Measurements from ENCODE around the gene ARFRP1. TPM values are rescaled to one million over a fixed set of nuclear protein-coding genes. Genes with fewer than 3 reads are reported as not detected.

Gene ARFRP1
- total RNA-seq, 2 experiments from 2014 or later, result 41.7 to 44.2 TPM

- Mint-ChIP-seq H3K27ac (no peak overlapping the region), H3K36me3 (ENCODE audit: low read depth) (no peaks in the 10 kb centered on the region), H3K4me3 (no peak overlapping the region), H3K9me3 (no peaks in the 10 kb centered on the region), H3K27me3 (no peaks in the 10 kb centered on the region), H3K4me1 (ENCODE audit: low read depth) (peaks cover 4% of the 10 kb centered on the region)
- no peak for TF ChIP-seq CTCF (IDR thresholded peaks at IDR 0.05)
- DNase-seq (no peak), ATAC-seq (no peak)
- ChIA-PET CTCF (interaction anchor here (1.0 to 1.7 kb wide), 4 partner anchors 12 to 37 kb away, joined by 3 to 4 read pairs (median 3); partner anchors contain the start of genes ARFRP1 and ZGPAT), POLR2A (no interaction called here)
- intact Hi-C loops (cut with micrococcal nuclease), result no loop called here
Observed at GRCh38 chr20:63744158-63744557, 36.4 kb upstream of the ARFRP1 start.

DNA sequence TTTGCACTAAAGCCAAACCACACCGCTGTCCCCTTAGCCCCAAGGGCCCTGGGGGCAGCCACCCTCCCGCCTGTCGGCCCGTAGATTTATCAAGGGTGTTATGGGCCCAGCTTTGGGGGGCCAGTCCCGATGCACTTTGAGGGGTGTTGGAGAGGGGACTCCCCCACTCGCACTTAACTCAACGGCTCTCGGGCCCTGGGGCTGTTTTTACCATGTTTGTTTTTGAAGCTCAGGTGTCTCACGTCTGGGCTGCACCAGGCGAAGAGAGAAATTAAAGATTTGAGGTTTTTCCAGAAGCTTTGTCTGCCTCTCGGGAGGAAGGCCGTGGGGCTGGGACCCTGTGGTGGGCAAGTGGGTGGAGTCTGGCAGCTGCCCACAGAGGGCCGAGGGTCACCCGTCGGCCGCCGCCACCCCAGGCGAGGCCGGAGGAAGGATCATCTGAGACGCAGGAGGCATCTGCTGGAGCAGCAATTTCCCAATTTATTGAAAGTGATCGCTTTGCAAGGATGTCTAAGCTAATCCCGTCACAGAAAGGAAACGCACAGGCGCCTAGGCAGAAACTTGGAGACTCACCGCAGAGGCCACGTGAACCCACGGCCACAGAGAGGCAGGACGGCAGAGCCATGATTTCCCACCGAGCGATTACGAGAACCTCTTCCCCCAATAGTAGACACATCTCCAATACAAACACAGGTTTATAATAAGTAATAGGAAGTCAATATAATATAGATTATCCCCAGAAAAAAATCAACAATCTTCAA, 35.6 kb upstream of the ARFRP1 start:
- ATAC-seq, result no peak
- ChIA-PET POLR2A (no interaction called here), CTCF (interaction anchor here (1.0 to 1.2 kb wide), 3 partner anchors 12 to 32 kb away, joined by 3 read pairs; no protein-coding TSS in a partner anchor)
- intact Hi-C loops (cut with micrococcal nuclease), result no loop called here
- no peaks in the 10 kb centered on the region for H3K36me3 Mint-ChIP-seq (ENCODE audit: low read depth)
- H3K4me3 Mint-ChIP-seq, result no peak overlapping the region
- H3K27ac Mint-ChIP-seq, result no peak overlapping the region
- peaks cover 1% of the 10 kb centered on the region for H3K4me1 Mint-ChIP-seq (ENCODE audit: low read depth)
- no peaks in the 10 kb centered on the region for H3K9me3 Mint-ChIP-seq
- H3K27me3 Mint-ChIP-seq, result no peaks in the 10 kb centered on the region
- TF ChIP-seq CTCF (IDR thresholded peaks at IDR 0.05), result no peak
- DNase-seq, result no peak

- H3K27ac Mint-ChIP-seq, result no peak overlapping the region
- POLR2A ChIA-PET, result interaction anchor here (1.0 to 1.1 kb wide), 2 partner anchors 16 to 34 kb away, joined by 3 to 4 read pairs; no protein-coding TSS in a partner anchor
Observed at GRCh38 chr20:63742381-63743024, 34.7 kb upstream of the ARFRP1 start.

DNA sequence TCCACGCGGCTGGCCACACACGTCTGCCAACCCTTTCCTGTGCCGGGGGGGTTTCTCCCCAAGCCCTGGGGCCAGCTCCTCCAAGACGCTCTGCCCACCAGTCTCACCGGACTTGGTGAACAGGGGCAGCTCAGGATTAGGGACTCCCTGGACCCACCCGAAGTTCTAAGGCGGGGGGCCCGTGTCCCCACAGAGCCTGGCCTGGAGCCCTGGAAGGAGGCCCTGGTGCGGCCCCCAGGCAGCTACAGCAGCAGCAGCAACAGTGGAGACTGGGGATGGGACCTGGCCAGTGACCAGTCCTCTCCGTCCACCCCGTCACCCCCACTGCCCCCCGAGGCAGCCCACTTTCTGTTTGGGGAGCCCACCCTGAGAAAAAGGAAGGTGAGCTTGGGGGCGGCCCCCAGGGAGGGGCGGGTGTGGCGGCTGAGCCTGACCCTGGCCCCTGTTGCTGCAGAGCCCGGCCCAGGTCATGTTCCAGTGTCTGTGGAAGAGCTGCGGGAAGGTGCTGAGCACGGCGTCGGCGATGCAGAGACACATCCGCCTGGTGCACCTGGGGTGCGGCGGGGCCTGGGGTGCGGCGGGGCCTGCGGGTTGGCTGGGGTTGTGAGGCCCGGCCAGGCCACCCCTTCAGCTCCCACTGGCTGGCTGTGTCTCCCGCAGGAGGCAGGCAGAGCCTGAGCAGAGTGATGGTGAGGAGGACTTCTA, 34.1 kb upstream of the ARFRP1 start:
- ATAC-seq (no peak), DNase-seq (no peak)
- Mint-ChIP-seq H3K27me3 (no peaks in the 10 kb centered on the region), H3K4me1 (ENCODE audit: low read depth) (peaks cover 6% of the 10 kb centered on the region), H3K4me3 (peak overlapping the region; percentile 52), H3K36me3 (ENCODE audit: low read depth) (no peaks in the 10 kb centered on the region), H3K9me3 (no peaks in the 10 kb centered on the region), H3K27ac (no peak overlapping the region)
- no peak for TF ChIP-seq CTCF (IDR thresholded peaks at IDR 0.05)
- POLR2A ChIA-PET, result interaction anchor here (1.0 to 1.6 kb wide), 5 partner anchors 8 to 43 kb away, joined by 3 to 8 read pairs (median 4); no protein-coding TSS in a partner anchor
- CTCF ChIA-PET, result interaction anchor here (0.7 kb wide), 1 partner anchor 35 kb away, joined by 3 read pairs; no protein-coding TSS in a partner anchor
- intact Hi-C loops (cut with micrococcal nuclease), result no loop called here

More at GRCh38 chr20:63742381-63743024, 34.7 kb upstream of the ARFRP1 start:
- Mint-ChIP-seq H3K4me3 (no peak overlapping the region), H3K27me3 (no peaks in the 10 kb centered on the region), H3K4me1 (ENCODE audit: low read depth) (peaks cover 1% of the 10 kb centered on the region), H3K36me3 (ENCODE audit: low read depth) (no peaks in the 10 kb centered on the region), H3K9me3 (no peaks in the 10 kb centered on the region)
- CTCF ChIA-PET, result no interaction called here
- no peak for TF ChIP-seq CTCF (IDR thresholded peaks at IDR 0.05)
- intact Hi-C loops (cut with micrococcal nuclease), result no loop called here
- DNase-seq (no peak), ATAC-seq (no peak)

Measured in activated CD8-positive, alpha-beta T cell treated with anti-CD3 and anti-CD28 coated beads for 36 hours (primary cell).